Measurements from ENCODE around the gene MCMBP.

DNA sequence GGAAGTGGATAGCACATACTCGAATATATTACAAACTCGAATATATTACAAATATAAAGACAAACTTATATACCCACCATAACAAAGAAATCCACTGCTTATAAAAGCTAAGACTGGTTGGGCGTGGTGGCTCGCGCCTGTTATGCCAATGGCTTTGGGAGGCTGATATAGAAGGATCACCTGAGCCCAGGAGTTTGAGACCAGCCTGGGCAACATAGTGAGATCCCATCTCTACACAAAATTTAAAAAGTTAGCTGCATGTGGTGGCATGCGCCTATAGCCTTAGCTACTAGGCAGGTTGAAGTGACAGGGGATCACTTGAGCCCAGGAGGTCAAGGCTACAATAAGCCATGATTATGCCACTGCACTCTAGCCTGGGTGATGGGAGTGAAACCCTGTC lies 20.4 kb downstream of the MCMBP start:
- TF ChIP-seq CTCF (IDR thresholded peaks at IDR 0.05) (no peak), POLR2A (IDR thresholded peaks at IDR 0.05) (no peak), POLR2AphosphoS5 (IDR thresholded peaks at IDR 0.05; ENCODE audit: insufficient read depth in 1 of 2, low read depth in 1 of 2) (no peak)

Measured in vagina (tissue), 2 donors.